Cardiac fibroblast (primary cell): Measurements from ENCODE around the gene BDNF.

Experiments
- DNase-seq, 2 donors: peaks; one replicate each; pipeline versions ENCODE4 v3.0.0 to v3.0.0-alpha.2; 2010; ENCODE audit warnings: low read depth in 2 of 2
- H3K4me3 ChIP-seq, 2 donors: replicated peaks in 1 of 2; 1 replicate in 1 of 2; 2 replicates in 1 of 2; pipeline ENCODE4 v1.5.1; 2011; ENCODE audit warnings: low read depth in 2 of 2, low read length in 2 of 2, mild to moderate bottlenecking in 2 of 2, moderate library complexity in 1 of 2
- TF ChIP-seq, protein P1 (sequence below): IDR thresholded peaks from one replicate; pipeline ENCODE4 v1.5.1; 2011; ENCODE audit warnings: low read depth, mild to moderate bottlenecking, low read length, inconsistent platforms

BDNF gene

DNA sequence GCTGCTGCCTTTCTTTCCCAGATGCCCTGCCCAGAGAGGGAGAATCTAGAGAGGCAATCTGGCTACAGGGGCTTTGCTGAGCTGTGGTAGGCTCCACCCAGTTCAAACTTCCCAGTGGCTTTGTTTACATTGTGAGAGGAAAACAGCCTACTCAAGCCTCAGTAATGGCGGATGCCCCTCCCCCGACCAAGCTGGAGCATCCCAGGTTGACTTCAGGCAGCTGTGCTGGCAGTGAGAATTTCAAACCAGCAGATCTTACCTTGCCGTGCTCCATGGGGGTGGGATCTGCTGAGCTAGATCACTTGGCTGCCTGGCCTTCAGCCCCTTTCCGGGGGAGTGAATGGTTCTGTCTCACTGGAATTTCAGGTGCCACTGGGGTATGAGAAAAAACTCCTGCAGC, 12.2 kb downstream of the BDNF start:
- no peak overlapping the region for H3K4me3 ChIP-seq
- TF ChIP-seq, protein P1, sequence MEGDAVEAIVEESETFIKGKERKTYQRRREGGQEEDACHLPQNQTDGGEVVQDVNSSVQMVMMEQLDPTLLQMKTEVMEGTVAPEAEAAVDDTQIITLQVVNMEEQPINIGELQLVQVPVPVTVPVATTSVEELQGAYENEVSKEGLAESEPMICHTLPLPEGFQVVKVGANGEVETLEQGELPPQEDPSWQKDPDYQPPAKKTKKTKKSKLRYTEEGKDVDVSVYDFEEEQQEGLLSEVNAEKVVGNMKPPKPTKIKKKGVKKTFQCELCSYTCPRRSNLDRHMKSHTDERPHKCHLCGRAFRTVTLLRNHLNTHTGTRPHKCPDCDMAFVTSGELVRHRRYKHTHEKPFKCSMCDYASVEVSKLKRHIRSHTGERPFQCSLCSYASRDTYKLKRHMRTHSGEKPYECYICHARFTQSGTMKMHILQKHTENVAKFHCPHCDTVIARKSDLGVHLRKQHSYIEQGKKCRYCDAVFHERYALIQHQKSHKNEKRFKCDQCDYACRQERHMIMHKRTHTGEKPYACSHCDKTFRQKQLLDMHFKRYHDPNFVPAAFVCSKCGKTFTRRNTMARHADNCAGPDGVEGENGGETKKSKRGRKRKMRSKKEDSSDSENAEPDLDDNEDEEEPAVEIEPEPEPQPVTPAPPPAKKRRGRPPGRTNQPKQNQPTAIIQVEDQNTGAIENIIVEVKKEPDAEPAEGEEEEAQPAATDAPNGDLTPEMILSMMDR: no peak
- DNase-seq: no peak

DNA sequence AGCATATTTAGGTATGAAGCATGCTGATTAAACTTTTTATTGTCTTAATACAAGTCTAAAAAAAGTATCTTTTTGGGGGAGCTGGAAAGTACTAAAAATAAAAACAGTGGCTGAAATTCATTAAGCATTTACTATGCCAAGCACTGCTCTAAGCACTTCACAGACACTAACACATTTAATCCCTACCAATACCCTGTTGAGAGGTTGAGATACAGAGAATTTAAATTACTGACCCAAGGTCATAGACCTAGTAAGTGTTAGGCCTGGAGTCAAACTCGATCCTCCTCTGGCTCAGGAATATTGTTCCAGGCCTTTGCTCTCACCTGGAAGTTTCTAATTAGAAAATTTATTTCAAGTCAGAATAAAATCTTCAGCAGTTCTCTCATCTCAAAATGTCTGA, 18.6 kb downstream of the BDNF start:
- DNase-seq: no peak
- H3K4me3 ChIP-seq: no peak overlapping the region
- TF ChIP-seq, protein P1: no peak

DNA sequence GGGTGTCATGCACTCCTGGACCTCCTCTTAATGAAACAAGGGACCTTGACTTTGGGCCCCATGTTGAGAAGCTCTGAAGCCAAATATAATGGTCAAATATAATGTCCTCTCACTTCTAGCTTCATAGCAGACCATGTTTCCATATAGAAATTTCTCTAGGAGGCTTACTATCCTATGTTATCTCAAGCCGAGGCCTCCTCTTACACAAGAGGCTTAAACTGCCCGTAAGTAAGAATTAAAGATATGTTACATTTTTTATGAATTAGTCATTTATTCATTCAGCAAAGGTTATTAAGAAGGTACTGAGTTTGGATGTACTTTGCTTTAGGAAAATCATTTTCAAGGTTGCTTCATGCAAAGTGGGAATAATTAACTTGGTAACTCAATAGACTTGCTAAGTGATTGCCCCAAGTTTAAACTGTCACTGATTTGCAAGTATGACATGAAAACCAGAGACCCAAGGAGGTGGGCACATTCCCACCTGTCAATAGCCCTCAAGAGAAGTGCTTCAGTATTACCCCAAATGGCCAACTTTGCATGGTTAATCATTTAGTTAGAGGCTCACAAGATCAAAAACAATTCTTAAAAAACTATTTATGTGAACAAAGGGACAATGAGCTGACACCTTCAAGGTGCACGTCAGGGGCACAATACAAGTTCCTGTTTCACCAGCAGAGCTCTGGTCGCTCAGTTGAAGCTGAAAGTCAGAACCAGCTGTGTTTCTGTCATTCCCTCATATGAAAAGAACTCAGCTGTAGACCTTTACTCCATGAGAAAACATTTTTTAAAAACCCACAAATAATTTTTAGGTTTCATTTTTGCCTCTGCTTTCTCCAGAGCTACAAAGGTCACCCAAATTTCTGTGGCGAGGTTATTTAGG, 20.9 kb downstream of the BDNF start:
- DNase-seq: peak in 1 of 2 donors; percentile 22
- TF ChIP-seq, protein P1: no peak
- no peak overlapping the region for H3K4me3 ChIP-seq

DNA sequence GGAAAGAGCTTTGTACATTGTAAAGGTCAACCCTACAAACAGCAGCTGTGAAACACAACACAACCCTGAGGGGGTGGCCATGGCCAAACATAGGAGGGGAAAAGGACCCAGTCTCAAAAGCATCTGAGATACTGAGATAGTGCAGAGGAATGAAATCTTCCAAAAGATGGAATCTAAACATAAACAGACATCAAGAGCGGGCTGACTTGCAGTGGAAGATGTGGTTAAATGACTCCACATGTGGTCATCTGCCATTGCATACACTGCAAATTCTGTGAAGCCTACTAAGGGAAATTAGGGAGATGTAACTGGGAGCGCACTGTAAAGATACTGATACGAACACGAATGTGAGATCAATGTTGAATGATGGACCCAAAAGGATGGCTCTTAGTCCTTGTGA, 22.0 kb downstream of the BDNF start:
- H3K4me3 ChIP-seq: no peak overlapping the region
- TF ChIP-seq, protein P1: no peak
- DNase-seq: peak in 1 of 2 donors; percentile 41

DNA sequence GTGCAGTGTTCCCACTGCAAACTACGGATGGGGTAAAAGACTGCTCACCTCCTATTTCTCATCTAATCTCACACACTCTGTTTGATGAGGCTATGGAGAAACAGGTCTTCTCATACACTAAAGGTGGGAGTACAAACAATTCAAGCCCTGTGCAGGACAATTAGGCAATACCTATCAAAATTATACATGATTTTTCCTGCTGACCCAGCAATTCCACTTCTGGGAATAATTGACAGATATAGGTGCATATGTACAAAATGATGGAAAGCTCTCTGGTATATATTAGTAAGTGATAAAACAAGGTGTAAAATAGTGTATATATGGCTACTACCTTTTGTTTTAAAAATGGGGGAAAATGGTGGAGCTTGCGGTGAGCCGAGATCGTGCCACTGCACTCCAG, 23.1 kb downstream of the BDNF start:
- DNase-seq: no peak
- H3K4me3 ChIP-seq: no peak overlapping the region
- TF ChIP-seq, protein P1: no peak

DNA sequence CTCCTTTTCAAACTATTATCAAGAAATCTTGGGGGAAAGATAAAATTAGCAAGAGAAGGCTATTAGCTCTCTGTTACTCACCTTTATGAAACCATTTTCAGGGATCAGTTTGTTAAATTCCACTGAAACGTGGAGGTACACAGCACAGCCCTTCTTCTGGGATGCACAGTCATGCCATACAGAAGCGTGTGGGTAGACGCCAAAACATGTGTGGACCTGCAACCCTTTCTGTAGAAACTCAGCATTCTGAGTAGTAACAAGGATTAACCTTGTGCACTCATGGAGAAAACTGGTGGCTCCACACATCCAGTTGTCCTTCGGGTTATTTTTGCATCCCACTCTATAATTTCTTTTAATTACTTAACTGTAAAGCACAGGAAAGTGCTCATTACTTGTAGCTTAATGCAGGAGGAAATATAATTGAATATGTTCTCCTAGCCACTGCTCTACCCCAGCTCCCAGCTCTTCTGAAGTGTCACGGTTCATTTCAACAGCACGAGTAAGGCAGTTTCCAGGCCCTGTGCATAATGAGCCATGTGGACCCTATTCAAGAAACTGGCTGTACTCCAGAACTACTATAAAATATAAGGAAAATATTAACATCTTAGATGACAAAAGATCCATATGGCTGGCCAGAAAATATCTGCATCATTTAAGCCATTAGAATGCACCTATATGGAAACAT, 26.1 kb downstream of the BDNF start:
- no peak overlapping the region for H3K4me3 ChIP-seq
- no peak for DNase-seq
- TF ChIP-seq, protein P1: no peak
